Kidney (tissue), 14 donors: ENCODE data around the gene LYZ. TPM values are rescaled to one million over a fixed set of nuclear protein-coding genes. Genes with fewer than 3 reads are reported as not detected.

Experiments used
- DNase-seq, 5 donors: peaks; one replicate each; pipeline ENCODE4 v3.0.0-alpha.2; 2013 to 2020
- FAIRE-seq: peaks from 2 replicates; lab custom pipeline; 2012; peaks lifted over from hg19 to GRCh38; lab: Jason Lieb, UNC
- H3K27ac ChIP-seq, 2 donors: one replicate each; pipeline ENCODE4 v1.7.0; 2013; ENCODE audit warnings: low read depth in 2 of 2, low read length in 2 of 2, inconsistent platforms in 1 of 2
- H3K27me3 ChIP-seq: one replicate; pipeline ENCODE4 v1.7.1; 2013; ENCODE audit warnings: low read length, inconsistent platforms; ENCODE audit not compliant: control insufficient read depth, insufficient read depth
- H3K36me3 ChIP-seq, 3 donors: one replicate each; pipeline versions ENCODE4 v1.7.0 to v1.7.1; 2013; ENCODE audit warnings: low read length in 3 of 3, control low read depth in 1 of 3, inconsistent platforms in 1 of 3; ENCODE audit not compliant: insufficient read depth in 3 of 3, control insufficient read depth in 2 of 3
- H3K4me1 ChIP-seq, 3 donors: one replicate each; pipeline versions ENCODE4 v1.7.0 to v1.7.1; 2013; ENCODE audit warnings: low read length in 3 of 3, inconsistent platforms in 1 of 3, low read depth in 1 of 3; ENCODE audit not compliant: control insufficient read depth in 2 of 3, insufficient read depth in 2 of 3
- H3K4me3 ChIP-seq, 3 donors: one replicate each; pipeline versions ENCODE4 v1.7.0 to v1.8.1; 2013; ENCODE audit warnings: low read length in 3 of 3, control low read depth in 1 of 3, inconsistent platforms in 1 of 3
- H3K9ac ChIP-seq, 3 donors: one replicate each; pipeline versions ENCODE4 v1.7.0 to v1.7.1; 2013; ENCODE audit warnings: low read length in 3 of 3, control low read depth in 1 of 3, inconsistent platforms in 1 of 3
- H3K9me3 ChIP-seq, 3 donors: one replicate each; pipeline versions ENCODE4 v1.7.0 to v1.7.1; 2013; ENCODE audit warnings: low read length in 3 of 3, control low read depth in 1 of 3, inconsistent platforms in 1 of 3; ENCODE audit not compliant: control insufficient read depth in 2 of 3, insufficient read depth in 1 of 3
- CTCF ChIP-seq: IDR thresholded peaks from 3 replicates; pipeline ENCODE4 v1.5.1; 2012; ENCODE audit warnings: mild to moderate bottlenecking, moderate library complexity, borderline replicate concordance; ENCODE audit not compliant: insufficient read depth; ENCODE audit errors: extremely low read depth
- intact Hi-C: fragments of 100-400 bp; cut with DNase I; formaldehyde crosslinking; loops from one replicate; pipeline ENCODE4 v1.11.1; 2022
- polyA plus RNA-seq: library from polyadenylated mRNA; stranded (reverse); fragments of 350-450 nt; fragmentation: Illumina TruSeq; extraction: RNeasy Lipid Tissue Mini Kit (QIAGEN cat#74804); gene quantifications from one replicate; pipeline ENCODE4 v1.2.3, GENCODE V29; 2014; ENCODE audit warnings: low read depth, low replicate concordance; ENCODE audit not compliant: insufficient read depth
- total RNA-seq: library from RNA; stranded (reverse); fragmentation: NEBNext Ultra II Directional; extraction: Animal tissue kit (Norgen Biotek cat#: 25700); gene quantifications from one replicate; pipeline ENCODE4 v1.2.1, GENCODE V29; 2021
- donor health status: control.
- donor health status: control.
- donor health status: control.
- donor health status: control.
- donor health status: control.
- donor health status: DM: yes; HTN: yes; CAD: no.
- donor health status: Normal renal cell carcinoma (clear cell type).

LYZ gene
- total and polyA plus RNA-seq, 2 donors from 2014 or later = 7.1 to 70.9 TPM

GRCh38 chr12:69329669-69330428 lies 18.3 kb upstream of the LYZ start:
- FAIRE-seq = no peak
- Histone ChIP-seq H3K27me3 (no peaks in the 10 kb centered on the region), H3K9ac (peak overlapping the region in 2 of 3 donors; percentile 8 to 72), H3K9me3 (no peaks in the 10 kb centered on the region), H3K27ac (peak overlapping the region in 1 of 2 donors; percentile 10), H3K4me1 (peaks cover 0 to 6% (median 2%) of the 10 kb centered on the region in 3 donors), H3K4me3 (peak overlapping the region; percentile 20 to 79 (median 76)), H3K36me3 (no peaks in the 10 kb centered on the region)
- intact Hi-C loops = no loop called here
- DNase-seq = peak in 1 of 5 donors; percentile 9
- TF ChIP-seq CTCF = no peak

DNA sequence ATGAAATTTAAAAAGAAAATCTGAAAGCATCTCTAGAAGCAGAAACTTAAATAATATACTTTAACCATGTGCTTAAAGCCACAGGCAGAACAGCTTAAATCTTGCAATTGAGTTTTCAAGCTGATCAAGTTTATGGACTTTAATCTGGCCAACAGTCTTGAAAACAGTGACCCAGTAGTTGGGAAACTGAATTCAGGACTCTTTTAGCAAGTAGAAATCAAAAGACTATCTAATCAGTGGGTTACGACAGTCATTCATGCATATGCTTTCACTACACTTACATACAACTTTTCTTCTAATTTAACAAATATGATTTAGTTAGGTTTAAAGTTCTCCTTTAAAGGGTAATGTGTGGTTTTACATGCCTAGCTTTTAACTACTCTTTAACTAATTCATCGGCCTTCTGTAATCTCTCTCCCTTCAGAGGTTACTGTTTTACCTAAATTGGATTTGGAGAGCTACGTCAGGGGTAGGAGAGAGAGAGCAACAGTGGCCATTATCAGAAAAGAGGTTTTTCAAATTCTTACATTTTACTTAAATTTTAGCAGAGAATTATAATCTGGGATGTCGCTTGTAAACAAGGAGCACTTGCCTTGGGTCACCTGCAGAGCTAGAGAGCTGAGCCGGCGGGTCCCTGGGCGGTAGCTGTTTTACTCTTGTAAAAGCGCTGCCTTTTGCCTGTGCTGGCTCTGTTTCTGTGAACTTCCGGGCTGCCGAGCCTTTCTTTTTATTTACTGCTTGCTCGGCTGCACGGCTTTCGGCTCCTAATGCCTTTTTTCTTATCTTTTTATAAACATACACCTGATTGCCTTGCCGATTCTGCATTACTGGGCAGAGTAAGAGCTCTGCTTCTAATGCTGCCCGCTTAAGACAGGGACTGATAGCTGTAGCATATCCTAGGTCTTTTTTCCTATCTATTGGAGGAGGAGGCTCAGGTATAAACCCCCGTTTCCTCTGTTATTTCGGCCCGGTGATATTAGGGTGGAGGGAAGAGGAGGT lies 17.4 kb upstream of the LYZ start:
- H3K4me1 ChIP-seq = peaks cover 0 to 6% (median 2%) of the 10 kb centered on the region in 3 donors
- TF ChIP-seq CTCF = no peak
- no peaks in the 10 kb centered on the region for H3K36me3 ChIP-seq
- intact Hi-C loops = no loop called here
- peak overlapping the region; percentile 48 to 72 (median 55) for H3K9ac ChIP-seq
- no peaks in the 10 kb centered on the region for H3K27me3 ChIP-seq
- FAIRE-seq (no peak), DNase-seq (peak in 4 of 5 donors; percentile 41 to 63 (median 54))
- H3K27ac ChIP-seq = peak overlapping the region; percentile 30 to 56
- no peaks in the 10 kb centered on the region for H3K9me3 ChIP-seq
- H3K4me3 ChIP-seq = peak overlapping the region; percentile 45 to 79 (median 76)

- intact Hi-C loops = no loop called here
Observed at GRCh38 chr12:69331519-69331908, 16.7 kb upstream of the LYZ start.

More at GRCh38 chr12:69331519-69331908, 16.7 kb upstream of the LYZ start:
- Histone ChIP-seq H3K4me3 (peak overlapping the region; percentile 45 to 79 (median 76)), H3K27ac (peak overlapping the region; percentile 30 to 56), H3K36me3 (no peaks in the 10 kb centered on the region), H3K9me3 (no peaks in the 10 kb centered on the region), H3K9ac (peak overlapping the region; percentile 48 to 72 (median 55)), H3K4me1 (peaks cover 0 to 6% (median 2%) of the 10 kb centered on the region in 3 donors), H3K27me3 (no peaks in the 10 kb centered on the region)
- FAIRE-seq (no peak), DNase-seq (peak in 1 of 5 donors; percentile 16)
- no peak for TF ChIP-seq CTCF
